Type B pancreatic cell (in vitro differentiated cells): ENCODE results near the gene ALKBH5. TPM values are rescaled to one million over a fixed set of nuclear protein-coding genes. Genes with fewer than 3 reads are reported as not detected.

Source experiments
- DNase-seq: peaks from one replicate; pipeline ENCODE4 v3.0.0; 2021; ENCODE audit warnings: mixed read lengths; ENCODE audit not compliant: unreplicated experiment; ENCODE audit errors: extremely low spot score
- H3K27ac Mint-ChIP-seq: 2 replicates; pipeline ENCODE4 v1.8.0; 2021; ENCODE audit warnings: mild to moderate bottlenecking, mixed read lengths
- H3K27me3 Mint-ChIP-seq: 2 replicates; pipeline ENCODE4 v1.8.0; 2021; ENCODE audit warnings: mixed read lengths
- H3K36me3 Mint-ChIP-seq: 2 replicates; pipeline ENCODE4 v1.8.0; 2021; ENCODE audit warnings: mixed read lengths
- H3K4me1 Mint-ChIP-seq: one replicate; pipeline ENCODE4 v1.8.0; 2021; ENCODE audit warnings: mixed read lengths; ENCODE audit not compliant: unreplicated experiment
- H3K4me3 Mint-ChIP-seq: 2 replicates; pipeline ENCODE4 v1.8.0; 2021; ENCODE audit warnings: mild to moderate bottlenecking, mixed read lengths
- H3K9me3 Mint-ChIP-seq: 2 replicates; pipeline ENCODE4 v1.8.0; 2021; ENCODE audit warnings: mixed read lengths
- total RNA-seq: library from RNA; stranded (reverse); gene quantifications from 2 replicates; pipeline ENCODE4 v1.2.1, GENCODE V29; 2021; ENCODE audit warnings: low replicate concordance
- TF ChIP-seq, protein P1 (sequence below): fragments of 200-600 bp; sonication (generic); conservative IDR thresholded peaks from 2 replicates; pipeline ENCODE4 v1.5.0; 2021; ENCODE audit warnings: antibody characterized with exemption, mild to moderate bottlenecking

Gene ALKBH5
- total RNA-seq, 1 donor from 2014 or later = 88.8 TPM

DNA sequence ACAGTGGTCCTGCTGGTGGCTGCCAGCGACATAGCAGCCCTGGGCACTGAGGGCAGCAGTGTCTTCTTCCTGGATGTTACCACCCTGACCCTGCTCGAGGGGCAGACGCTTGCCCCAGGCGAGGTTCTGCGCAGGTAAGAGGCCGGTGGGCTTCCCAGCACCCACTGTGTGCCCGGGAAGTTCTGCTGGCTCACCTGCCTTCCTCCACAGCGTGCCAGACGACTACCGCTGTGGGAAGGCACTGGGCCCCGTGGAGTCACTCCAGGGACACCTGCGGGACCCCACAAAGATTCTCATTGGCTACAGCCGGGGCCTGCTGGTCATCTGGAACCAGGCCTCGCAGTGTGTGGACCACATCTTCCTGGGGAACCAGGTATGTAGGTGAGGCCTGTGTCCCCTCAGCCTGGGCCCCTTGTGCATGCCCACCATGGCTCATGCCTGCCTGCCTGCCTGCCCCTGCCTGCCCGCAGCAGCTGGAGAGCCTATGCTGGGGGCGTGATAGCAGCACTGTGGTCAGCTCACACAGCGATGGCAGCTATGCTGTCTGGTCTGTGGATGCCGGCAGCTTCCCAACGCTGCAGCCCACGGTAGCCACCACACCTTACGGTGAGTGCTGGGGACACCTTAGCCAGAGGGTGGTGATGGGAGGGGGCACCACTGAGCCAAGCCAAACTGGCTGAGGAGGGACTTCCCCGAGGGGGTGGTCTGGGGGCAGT lies 50.3 kb downstream of the ALKBH5 start:
- Mint-ChIP-seq H3K27ac (no peak overlapping the region), H3K4me1 (peaks cover 7% of the 10 kb centered on the region), H3K36me3 (no peaks in the 10 kb centered on the region), H3K27me3 (no peaks in the 10 kb centered on the region), H3K9me3 (no peaks in the 10 kb centered on the region), H3K4me3 (no peak overlapping the region)
- TF ChIP-seq, protein P1, sequence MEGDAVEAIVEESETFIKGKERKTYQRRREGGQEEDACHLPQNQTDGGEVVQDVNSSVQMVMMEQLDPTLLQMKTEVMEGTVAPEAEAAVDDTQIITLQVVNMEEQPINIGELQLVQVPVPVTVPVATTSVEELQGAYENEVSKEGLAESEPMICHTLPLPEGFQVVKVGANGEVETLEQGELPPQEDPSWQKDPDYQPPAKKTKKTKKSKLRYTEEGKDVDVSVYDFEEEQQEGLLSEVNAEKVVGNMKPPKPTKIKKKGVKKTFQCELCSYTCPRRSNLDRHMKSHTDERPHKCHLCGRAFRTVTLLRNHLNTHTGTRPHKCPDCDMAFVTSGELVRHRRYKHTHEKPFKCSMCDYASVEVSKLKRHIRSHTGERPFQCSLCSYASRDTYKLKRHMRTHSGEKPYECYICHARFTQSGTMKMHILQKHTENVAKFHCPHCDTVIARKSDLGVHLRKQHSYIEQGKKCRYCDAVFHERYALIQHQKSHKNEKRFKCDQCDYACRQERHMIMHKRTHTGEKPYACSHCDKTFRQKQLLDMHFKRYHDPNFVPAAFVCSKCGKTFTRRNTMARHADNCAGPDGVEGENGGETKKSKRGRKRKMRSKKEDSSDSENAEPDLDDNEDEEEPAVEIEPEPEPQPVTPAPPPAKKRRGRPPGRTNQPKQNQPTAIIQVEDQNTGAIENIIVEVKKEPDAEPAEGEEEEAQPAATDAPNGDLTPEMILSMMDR = no peak
- no peak for DNase-seq

- no peak overlapping the region for H3K4me3 Mint-ChIP-seq
- H3K36me3 Mint-ChIP-seq = no peaks in the 10 kb centered on the region
Observed at GRCh38 chr17:18234853-18235380, 51.3 kb downstream of the ALKBH5 start.

DNA sequence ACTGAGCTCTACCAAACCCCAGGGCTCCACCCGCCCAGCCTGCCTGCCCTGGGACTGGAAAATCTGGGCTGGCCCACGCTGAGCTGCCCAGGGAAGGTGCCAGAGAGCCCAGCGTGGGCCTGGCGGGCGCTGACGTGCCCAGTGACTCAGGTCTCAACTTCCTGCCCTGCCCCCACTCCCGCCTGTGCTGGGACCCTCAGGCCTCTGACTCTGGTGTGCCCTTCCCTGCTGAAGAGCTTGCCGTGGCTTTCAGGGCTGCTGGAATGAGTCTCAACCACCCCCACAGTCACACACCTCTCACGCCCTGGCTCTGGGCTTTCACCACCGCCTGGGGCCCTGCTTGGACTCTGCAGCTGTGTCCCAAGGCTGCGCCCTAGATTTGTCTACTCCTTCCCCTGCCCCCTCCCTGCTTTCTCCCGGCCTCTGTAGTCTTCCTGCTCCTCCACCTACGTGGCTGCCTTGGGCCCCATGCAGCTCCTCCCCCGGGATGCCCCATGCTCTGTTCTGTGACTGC lies 52.2 kb downstream of the ALKBH5 start:
- H3K27ac Mint-ChIP-seq = no peak overlapping the region
- no peak overlapping the region for H3K4me3 Mint-ChIP-seq
- H3K4me1 Mint-ChIP-seq = peaks cover 3% of the 10 kb centered on the region
- no peaks in the 10 kb centered on the region for H3K36me3 Mint-ChIP-seq
- H3K27me3 Mint-ChIP-seq = no peaks in the 10 kb centered on the region
- H3K9me3 Mint-ChIP-seq = no peaks in the 10 kb centered on the region
- TF ChIP-seq, protein P1 = no peak
- DNase-seq = no peak

More at GRCh38 chr17:18234853-18235380, 51.3 kb downstream of the ALKBH5 start:
- H3K27me3 Mint-ChIP-seq = no peaks in the 10 kb centered on the region
- H3K9me3 Mint-ChIP-seq = no peaks in the 10 kb centered on the region
- no peak overlapping the region for H3K27ac Mint-ChIP-seq
- peaks cover 3% of the 10 kb centered on the region for H3K4me1 Mint-ChIP-seq
- no peak for DNase-seq
- TF ChIP-seq, protein P1 = no peak

- TF ChIP-seq, protein P1 = no peak
- no peak overlapping the region for H3K4me3 Mint-ChIP-seq
- no peaks in the 10 kb centered on the region for H3K36me3 Mint-ChIP-seq
- H3K9me3 Mint-ChIP-seq = no peaks in the 10 kb centered on the region
- H3K4me1 Mint-ChIP-seq = no peaks in the 10 kb centered on the region
- no peak for DNase-seq
- H3K27ac Mint-ChIP-seq = no peak overlapping the region
- no peaks in the 10 kb centered on the region for H3K27me3 Mint-ChIP-seq
Observed at GRCh38 chr17:18236494-18236893, 52.9 kb downstream of the ALKBH5 start.

DNA sequence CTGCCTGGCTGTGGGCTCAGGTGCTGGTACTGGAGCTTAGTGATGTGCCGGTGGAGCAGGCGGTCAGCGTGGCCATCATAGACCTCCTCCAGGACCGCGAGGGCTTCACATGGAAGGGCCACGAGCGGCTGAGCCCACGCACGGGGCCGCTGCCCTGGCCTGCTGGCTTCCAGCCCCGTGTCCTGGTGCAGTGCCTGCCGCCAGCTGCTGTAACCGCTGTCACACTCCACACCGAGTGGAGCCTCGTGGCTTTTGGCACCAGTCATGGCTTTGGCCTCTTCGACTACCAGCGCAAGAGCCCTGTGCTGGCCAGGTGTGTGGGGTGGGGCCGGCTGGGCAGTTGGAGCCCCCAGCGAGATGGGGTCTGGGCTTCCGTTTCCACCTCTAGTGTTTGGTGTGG lies 53.8 kb downstream of the ALKBH5 start:
- TF ChIP-seq, protein P1 = no peak
- Mint-ChIP-seq H3K27ac (no peak overlapping the region), H3K9me3 (no peaks in the 10 kb centered on the region), H3K4me3 (no peak overlapping the region), H3K36me3 (no peaks in the 10 kb centered on the region), H3K4me1 (no peaks in the 10 kb centered on the region), H3K27me3 (no peaks in the 10 kb centered on the region)
- DNase-seq = no peak
